SU-DHL-6 (cell line): ENCODE results near the gene GBP4.

ENCODE experiments used
- H2AFZ ChIP-seq: fragments of 200-600 bp; sonication (generic); 2 replicates; pipeline ENCODE4 v1.6.1; 2014; ENCODE audit warnings: low read depth, mild to moderate bottlenecking, moderate library complexity, mixed read lengths, antibody characterized with exemption, low read length; ENCODE audit not compliant: severe bottlenecking
- H3F3A ChIP-seq: fragments of 200-600 bp; shearing (Covaris generic); 2 replicates; pipeline ENCODE4 v1.6.0; 2016; ENCODE audit warnings: antibody characterized with exemption, mild to moderate bottlenecking; ENCODE audit not compliant: insufficient read depth
- H3K27ac ChIP-seq: fragments of 200-600 bp; sonication (generic); 2 replicates; pipeline ENCODE4 v1.5.1; 2016; ENCODE audit warnings: low read depth, mild to moderate bottlenecking, low read length, moderate library complexity, mixed read lengths
- H3K27me3 ChIP-seq: fragments of 200-600 bp; sonication (generic), shearing (Covaris generic); 2 replicates; pipeline ENCODE4 v1.6.0; 2014; ENCODE audit warnings: mild to moderate bottlenecking, low read length
- H3K36me3 ChIP-seq: fragments of 200-600 bp; sonication (generic); 2 replicates; pipeline ENCODE4 v1.6.1; 2014; ENCODE audit warnings: mild to moderate bottlenecking, low read length, mixed read lengths
- H3K4me2 ChIP-seq: fragments of 300-600, 200-600 bp; shearing (Covaris generic), sonication (generic); 2 replicates; pipeline ENCODE4 v1.6.0; 2014; ENCODE audit warnings: low read length, low read depth, mild to moderate bottlenecking; ENCODE audit not compliant: poor library complexity, severe bottlenecking
- H3K4me3 ChIP-seq: fragments of 200-600 bp; sonication (generic); 2 replicates; pipeline ENCODE4 v1.5.1; 2014; ENCODE audit warnings: antibody characterized with exemption, low read length, mild to moderate bottlenecking, mixed read lengths; ENCODE audit not compliant: insufficient read depth, poor library complexity, severe bottlenecking
- H3K79me2 ChIP-seq: fragments of 200-600 bp; sonication (generic); 2 replicates; pipeline ENCODE4 v1.6.1; 2014; ENCODE audit warnings: mild to moderate bottlenecking, low read length, moderate library complexity; ENCODE audit not compliant: insufficient read depth
- H3K9ac ChIP-seq: fragments of 200-600 bp; sonication (generic); 2 replicates; pipeline ENCODE4 v1.7.0; 2014; ENCODE audit warnings: mild to moderate bottlenecking, low read length
- H3K9me2 ChIP-seq: fragments of 200-600 bp; sonication (generic); replicated peaks from 2 replicates; pipeline ENCODE4 v1.6.1; 2014; ENCODE audit warnings: low read length; ENCODE audit not compliant: insufficient read depth
- H3K9me3 ChIP-seq: fragments of 200-600 bp; sonication (generic); 2 replicates; pipeline ENCODE4 v1.6.1; 2014; ENCODE audit warnings: low read length, mixed read lengths; ENCODE audit not compliant: insufficient read depth
- H4K20me1 ChIP-seq: fragments of 200-600 bp; sonication (generic); 2 replicates; pipeline ENCODE4 v1.6.1; 2014; ENCODE audit warnings: low read depth, mild to moderate bottlenecking, antibody characterized with exemption, low read length, moderate library complexity, mixed read lengths
- EZH2phosphoT487 ChIP-seq: fragments of 200-600 bp; sonication (generic), shearing (Covaris generic); conservative IDR thresholded peaks from 2 replicates; pipeline ENCODE4 v1.6.1; 2018; ENCODE audit warnings: mild to moderate bottlenecking, antibody characterized with exemption, low read length, moderate library complexity, mixed read lengths
- TF ChIP-seq, protein P1 (sequence below): fragments of 200-600 bp; sonication (generic); IDR thresholded peaks from one replicate; pipeline ENCODE4 v1.5.1; 2017; ENCODE audit warnings: antibody characterized with exemption, mild to moderate bottlenecking, low read length, moderate library complexity; ENCODE audit not compliant: insufficient read depth, poor library complexity, severe bottlenecking

The GBP4 gene

DNA sequence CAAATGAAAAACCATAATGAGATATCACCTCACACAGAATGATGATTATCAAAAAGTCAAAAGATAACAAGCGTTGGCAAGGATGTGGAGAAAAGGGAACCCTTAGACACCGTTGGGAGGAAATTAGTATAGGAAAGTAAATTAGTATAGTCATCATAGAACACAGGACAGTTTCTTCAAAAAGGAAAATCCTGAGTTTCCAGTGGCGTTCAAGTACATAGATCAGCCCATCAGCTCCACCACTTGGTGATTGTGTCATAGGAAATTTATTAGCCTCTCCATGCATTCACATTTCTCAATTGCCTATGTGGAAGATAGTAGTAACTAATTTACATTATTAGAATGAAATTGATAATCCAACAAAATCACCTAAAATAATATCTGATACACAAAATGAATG is 52.0 kb downstream of the GBP4 start:
- Histone ChIP-seq H3K9me2 (no peaks in the 10 kb centered on the region), H3K4me2 (no peak overlapping the region), H2AFZ (no peak overlapping the region), H3K36me3 (no peaks in the 10 kb centered on the region), H3K4me3 (no peak overlapping the region), H3K9ac (no peak overlapping the region), H3K27me3 (no peaks in the 10 kb centered on the region), H3F3A (no peaks in the 10 kb centered on the region), H3K79me2 (no peaks in the 10 kb centered on the region), H3K27ac (no peak overlapping the region), H4K20me1 (no peaks in the 10 kb centered on the region), H3K9me3 (no peaks in the 10 kb centered on the region)
- TF ChIP-seq, protein P1, sequence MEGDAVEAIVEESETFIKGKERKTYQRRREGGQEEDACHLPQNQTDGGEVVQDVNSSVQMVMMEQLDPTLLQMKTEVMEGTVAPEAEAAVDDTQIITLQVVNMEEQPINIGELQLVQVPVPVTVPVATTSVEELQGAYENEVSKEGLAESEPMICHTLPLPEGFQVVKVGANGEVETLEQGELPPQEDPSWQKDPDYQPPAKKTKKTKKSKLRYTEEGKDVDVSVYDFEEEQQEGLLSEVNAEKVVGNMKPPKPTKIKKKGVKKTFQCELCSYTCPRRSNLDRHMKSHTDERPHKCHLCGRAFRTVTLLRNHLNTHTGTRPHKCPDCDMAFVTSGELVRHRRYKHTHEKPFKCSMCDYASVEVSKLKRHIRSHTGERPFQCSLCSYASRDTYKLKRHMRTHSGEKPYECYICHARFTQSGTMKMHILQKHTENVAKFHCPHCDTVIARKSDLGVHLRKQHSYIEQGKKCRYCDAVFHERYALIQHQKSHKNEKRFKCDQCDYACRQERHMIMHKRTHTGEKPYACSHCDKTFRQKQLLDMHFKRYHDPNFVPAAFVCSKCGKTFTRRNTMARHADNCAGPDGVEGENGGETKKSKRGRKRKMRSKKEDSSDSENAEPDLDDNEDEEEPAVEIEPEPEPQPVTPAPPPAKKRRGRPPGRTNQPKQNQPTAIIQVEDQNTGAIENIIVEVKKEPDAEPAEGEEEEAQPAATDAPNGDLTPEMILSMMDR, result no peak

DNA sequence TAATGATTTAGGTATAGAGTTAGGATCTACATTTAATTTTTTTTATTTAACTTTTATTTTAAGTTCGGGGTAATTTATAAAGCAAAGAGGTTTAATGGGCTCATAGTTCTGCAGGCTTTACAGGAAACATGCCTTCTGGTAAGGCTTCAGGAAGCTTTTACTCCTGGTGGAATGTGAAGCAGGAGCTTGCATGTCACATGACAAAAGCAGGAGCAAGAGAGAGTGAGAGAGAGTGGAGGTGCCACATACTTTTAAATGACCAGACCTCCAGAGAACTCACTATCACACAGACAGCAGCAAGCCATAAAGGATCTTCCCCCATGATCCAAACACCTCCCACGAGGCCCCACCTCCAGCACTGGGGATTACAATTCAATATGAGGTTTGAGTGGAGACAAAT is 55.3 kb downstream of the GBP4 start:
- Histone ChIP-seq H2AFZ (no peak overlapping the region), H3K4me3 (no peak overlapping the region), H3K9ac (no peak overlapping the region), H3K79me2 (no peaks in the 10 kb centered on the region), H4K20me1 (no peaks in the 10 kb centered on the region), H3K27ac (no peak overlapping the region), H3K9me3 (no peaks in the 10 kb centered on the region), H3K9me2 (no peaks in the 10 kb centered on the region), H3F3A (no peaks in the 10 kb centered on the region), H3K27me3 (no peaks in the 10 kb centered on the region), H3K4me2 (no peak overlapping the region), H3K36me3 (no peaks in the 10 kb centered on the region)
- TF ChIP-seq, protein P1, result no peak
- no peak for TF ChIP-seq EZH2phosphoT487

DNA sequence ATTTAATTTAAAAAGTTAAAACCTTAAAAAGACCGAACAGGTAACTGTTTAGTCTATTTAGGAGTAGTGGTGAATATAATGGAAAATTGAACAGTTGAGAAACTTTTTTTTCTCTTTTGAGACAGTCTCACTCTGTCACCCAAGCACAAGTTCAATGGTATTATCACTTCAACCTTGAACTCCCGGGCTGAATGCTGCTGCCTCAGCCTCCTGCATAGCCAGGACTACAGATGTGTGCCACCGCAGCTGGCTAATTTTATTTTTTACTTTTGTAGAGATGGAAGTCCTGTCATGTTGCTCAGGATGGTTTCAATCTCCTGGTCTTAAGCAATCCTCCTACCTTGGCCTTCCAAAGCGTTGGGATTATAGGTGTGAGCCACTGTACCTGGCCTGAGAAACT is 56.6 kb downstream of the GBP4 start:
- no peaks in the 10 kb centered on the region for H3K9me2 ChIP-seq
- no peak overlapping the region for H3K9ac ChIP-seq
- H3K9me3 ChIP-seq, result no peaks in the 10 kb centered on the region
- H2AFZ ChIP-seq, result no peak overlapping the region
- H3K79me2 ChIP-seq, result no peaks in the 10 kb centered on the region
- no peaks in the 10 kb centered on the region for H3K36me3 ChIP-seq
- no peak overlapping the region for H3K4me3 ChIP-seq
- no peak overlapping the region for H3K27ac ChIP-seq
- H3F3A ChIP-seq, result no peaks in the 10 kb centered on the region
- H3K27me3 ChIP-seq, result no peaks in the 10 kb centered on the region
- TF ChIP-seq, protein P1, result no peak
- TF ChIP-seq EZH2phosphoT487, result no peak
- H4K20me1 ChIP-seq, result no peaks in the 10 kb centered on the region
- H3K4me2 ChIP-seq, result no peak overlapping the region

DNA sequence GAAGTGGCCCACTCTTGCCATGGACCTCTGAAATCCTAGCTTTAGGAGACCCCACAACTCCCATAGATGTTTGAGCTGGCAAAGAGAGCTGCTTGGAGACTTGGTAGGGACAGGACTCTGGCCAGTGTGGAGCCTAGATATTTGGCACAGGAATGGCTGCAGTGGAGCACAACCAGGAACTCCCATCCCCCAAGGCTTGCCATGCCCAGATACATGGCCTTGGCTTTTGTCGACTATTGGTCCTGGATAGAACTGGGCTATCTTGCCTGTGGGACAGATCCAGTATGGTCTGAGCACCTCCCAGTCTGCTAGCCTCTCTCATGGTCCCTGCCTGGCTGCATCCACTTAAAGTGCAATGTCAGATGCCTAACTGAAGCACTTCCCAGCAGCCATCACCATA is 65.0 kb downstream of the GBP4 start:
- Histone ChIP-seq H3K36me3 (no peaks in the 10 kb centered on the region), H3K4me2 (no peak overlapping the region), H3K27ac (no peak overlapping the region), H3F3A (no peaks in the 10 kb centered on the region), H3K27me3 (no peaks in the 10 kb centered on the region), H3K4me3 (no peak overlapping the region), H3K9ac (no peak overlapping the region), H3K79me2 (no peaks in the 10 kb centered on the region), H3K9me3 (no peaks in the 10 kb centered on the region), H4K20me1 (no peaks in the 10 kb centered on the region), H2AFZ (no peak overlapping the region), H3K9me2 (no peaks in the 10 kb centered on the region)
- TF ChIP-seq, protein P1, result no peak
- TF ChIP-seq EZH2phosphoT487, result no peak
